H1 (cell line): Measurements from ENCODE around the gene TROAP. TPM values are rescaled to one million over a fixed set of nuclear protein-coding genes. Genes with fewer than 3 reads are reported as not detected.
"Not testable (repeated sequence)": the region's sequence is repeated elsewhere in the genome, so short reads cannot be mapped to it uniquely, and the experiment has no call there.

Experiments used
- CTCF ChIA-PET: fragments of 300-600 bp; sonication (Branson Sonifier 250); formaldehyde crosslinking; loops from one replicate; lab custom pipeline; 2021; ENCODE audit not compliant: partially characterized antibody; lab: Charles Lee
- POLR2A ChIA-PET: fragments of 300-600 bp; sonication (Branson Sonifier 250); formaldehyde crosslinking; loops from one replicate; lab custom pipeline; 2021; ENCODE audit warnings: inconsistent platforms; ENCODE audit not compliant: partially characterized antibody; lab: Charles Lee
- DNase-seq, 2 experiments: peaks; one replicate each; pipeline versions ENCODE4 v3.0.0 to v3.0.0-alpha.2; 2010 to 2022; ENCODE audit warnings: low spot score in 2 of 2, low read depth in 1 of 2, mixed read lengths in 1 of 2
- FAIRE-seq: peaks from 2 replicates; lab custom pipeline; 2011; peaks lifted over from hg19 to GRCh38; lab: Jason Lieb, UNC
- H2AFZ ChIP-seq: 2 replicates; pipeline ENCODE4 v1.8.1; 2012; ENCODE audit warnings: low read length, inconsistent platforms
- H2AK5ac ChIP-seq: 2 replicates; pipeline ENCODE4 v1.6.1; 2013; ENCODE audit warnings: low read depth, low read length
- H2BK120ac ChIP-seq: replicated peaks from 2 replicates; pipeline ENCODE3; 2013; ENCODE audit warnings: low read depth, low read length, inconsistent platforms
- H2BK12ac ChIP-seq: 2 replicates; pipeline ENCODE4 v1.6.1; 2013; ENCODE audit warnings: low read depth, low read length
- H2BK15ac ChIP-seq: 2 replicates; pipeline ENCODE4 v1.6.1; 2013; ENCODE audit warnings: low read length
- H2BK20ac ChIP-seq: 2 replicates; pipeline ENCODE4 v1.6.1; 2013; ENCODE audit warnings: low read length
- H2BK5ac ChIP-seq: 2 replicates; pipeline ENCODE4 v1.6.1; 2013; ENCODE audit warnings: low read depth, low read length
- H3K14ac ChIP-seq: 2 replicates; pipeline ENCODE4 v1.6.1; 2013; ENCODE audit warnings: inconsistent platforms; ENCODE audit not compliant: insufficient read length
- H3K18ac ChIP-seq: 2 replicates; pipeline ENCODE4 v1.6.1; 2013; ENCODE audit warnings: low read length; ENCODE audit errors: extremely low read depth
- H3K23ac ChIP-seq: 2 replicates; pipeline ENCODE4 v1.6.1; 2013; ENCODE audit warnings: inconsistent platforms; ENCODE audit not compliant: insufficient read length
- H3K23me2 ChIP-seq: 2 replicates; pipeline ENCODE4 v1.6.1; 2013; ENCODE audit warnings: low read depth, low read length
- H3K27ac ChIP-seq: 2 replicates; pipeline ENCODE4 v1.6.1; 2011; ENCODE audit warnings: low read depth, low read length, inconsistent platforms
- H3K27me3 ChIP-seq, 4 experiments: replicated peaks in 1 of 4; 1 replicate in 1 of 4; 2 replicates in 3 of 4; pipeline versions ENCODE4 v1.6.1 to v1.8.1; 2011 to 2013; ENCODE audit warnings: low read length in 3 of 4, mild to moderate bottlenecking in 3 of 4, inconsistent platforms in 2 of 4, mixed read lengths in 2 of 4, moderate library complexity in 1 of 4; ENCODE audit not compliant: control insufficient read depth in 3 of 4, insufficient read depth in 3 of 4; ENCODE audit errors: extremely low read depth in 1 of 4
- H3K36me3 ChIP-seq, 4 experiments: 2 replicates each; pipeline versions ENCODE4 v1.6.1 to v1.8.1; 2011 to 2013; ENCODE audit warnings: mild to moderate bottlenecking in 4 of 4, low read length in 3 of 4, moderate library complexity in 2 of 4, control low read depth in 1 of 4, inconsistent platforms in 1 of 4; ENCODE audit not compliant: insufficient read depth in 4 of 4, control insufficient read depth in 2 of 4
- H3K4ac ChIP-seq: replicated peaks from 2 replicates; pipeline ENCODE3; 2013; ENCODE audit warnings: low read length, low read depth, mixed read lengths, inconsistent platforms; ENCODE audit not compliant: insufficient read length
- H3K4me1 ChIP-seq, 4 experiments: replicated peaks in 1 of 4; 1 replicate in 1 of 4; 2 replicates in 3 of 4; pipeline versions ENCODE4 v1.6.1 to v1.8.1; 2011 to 2013; ENCODE audit warnings: low read length in 3 of 4, inconsistent platforms in 2 of 4, mixed read lengths in 1 of 4; ENCODE audit not compliant: insufficient read depth in 4 of 4, control insufficient read depth in 3 of 4
- H3K4me2 ChIP-seq, 2 experiments: 2 replicates each; pipeline versions ENCODE4 v1.6.1 to v1.8.1; 2011 to 2013; ENCODE audit warnings: low read depth in 2 of 2, low read length in 2 of 2, control low read depth in 1 of 2, inconsistent platforms in 1 of 2, mild to moderate bottlenecking in 1 of 2; ENCODE audit not compliant: insufficient read depth in 1 of 2
- H3K4me3 ChIP-seq, 4 experiments: fragments of 200-600, 300-600 bp in 1 of 4; sonication (generic), shearing (Covaris generic), sonication (Bioruptor Twin) in 1 of 4; 2 replicates each; pipeline versions ENCODE4 v1.5.1 to v1.8.1; 2011 to 2016; ENCODE audit warnings: low read length in 4 of 4, low read depth in 3 of 4, control low read depth in 2 of 4, inconsistent platforms in 2 of 4, mild to moderate bottlenecking in 2 of 4, mixed read lengths in 1 of 4, moderate library complexity in 1 of 4; ENCODE audit not compliant: insufficient read depth in 2 of 4; ENCODE audit errors: extremely low read depth in 1 of 4
- H3K56ac ChIP-seq: replicated peaks from 2 replicates; pipeline ENCODE3; 2013; ENCODE audit warnings: low read depth, mild to moderate bottlenecking, mixed read lengths, low read length, inconsistent platforms; ENCODE audit not compliant: insufficient read length
- H3K79me1 ChIP-seq: 2 replicates; pipeline ENCODE4 v1.6.1; 2013; ENCODE audit warnings: low read depth, low read length, control low read depth
- H3K79me2 ChIP-seq, 2 experiments: 2 replicates each; pipeline versions ENCODE4 v1.6.1 to v1.8.1; 2012 to 2013; ENCODE audit warnings: low read length in 2 of 2, mild to moderate bottlenecking in 2 of 2, inconsistent platforms in 1 of 2; ENCODE audit not compliant: insufficient read depth in 2 of 2, control insufficient read depth in 1 of 2
- H3K9ac ChIP-seq, 4 experiments: replicated peaks in 1 of 4; 1 replicate in 1 of 4; 2 replicates in 3 of 4; pipeline versions ENCODE4 v1.6.1 to v1.8.1; 2011 to 2013; ENCODE audit warnings: low read depth in 3 of 4, low read length in 3 of 4, control low read depth in 2 of 4, mild to moderate bottlenecking in 2 of 4, moderate library complexity in 2 of 4, inconsistent platforms in 1 of 4; ENCODE audit errors: extremely low read depth in 1 of 4
- H3K9me3 ChIP-seq, 2 experiments: 2 replicates each; pipeline versions ENCODE4 v1.6.1 to v1.8.1; 2012 to 2013; ENCODE audit warnings: mild to moderate bottlenecking in 2 of 2, moderate library complexity in 2 of 2, control low read depth in 1 of 2, inconsistent platforms in 1 of 2, low read depth in 1 of 2, low read length in 1 of 2, mixed read lengths in 1 of 2; ENCODE audit not compliant: insufficient read depth in 2 of 2
- H4K20me1 ChIP-seq, 2 experiments: replicated peaks in 1 of 2; 2 replicates each; pipeline versions ENCODE3 to v1.8.1; 2011 to 2013; ENCODE audit warnings: inconsistent platforms in 2 of 2, low read length in 2 of 2, mild to moderate bottlenecking in 1 of 2; ENCODE audit not compliant: insufficient read depth in 2 of 2, control insufficient read depth in 1 of 2
- H4K5ac ChIP-seq: 2 replicates; pipeline ENCODE4 v1.6.1; 2013; ENCODE audit warnings: low read length, low read depth, mixed read lengths, inconsistent platforms; ENCODE audit not compliant: insufficient read length
- H4K8ac ChIP-seq: 2 replicates; pipeline ENCODE4 v1.8.0; 2013; ENCODE audit warnings: mild to moderate bottlenecking, moderate library complexity, low read length, inconsistent platforms; ENCODE audit not compliant: insufficient read depth; ENCODE audit errors: extremely low read depth
- H4K91ac ChIP-seq: replicated peaks from 2 replicates; pipeline ENCODE3; 2013; ENCODE audit warnings: low read length, mixed read lengths, inconsistent platforms; ENCODE audit not compliant: insufficient read length
- WGBS, 2 experiments: shearing (Covaris generic) in 1 of 2; methylation state at CpG; one replicate each; pipeline versions ENCODE4 v1.1.6 to v1.1.7; 2013 to 2015; ENCODE audit warnings: low lambda C conversion rate in 2 of 2, mixed read lengths in 2 of 2, inconsistent platforms in 1 of 2, low coverage in 1 of 2, missing lambda C conversion rate in 1 of 2; ENCODE audit not compliant: insufficient replicate concordance in 2 of 2, insufficient coverage in 1 of 2, insufficient read length in 1 of 2; ENCODE audit errors: extremely low coverage in 1 of 2, missing lambda C conversion rate in 1 of 2; 5-methylcytosine and 5-hydroxymethylcytosine counted together
- polyA plus RNA-seq, 7 experiments: library from polyadenylated mRNA; depleted of rRNA in 3 of 7; stranded (reverse) in 5 of 7; unstranded in 2 of 7; fragments of >200 nt in 5 of 7; fragments of 200-250 nt in 2 of 7; gene quantifications; 1 replicate in 5 of 7; 2 replicates in 1 of 7; 4 replicates in 1 of 7; pipeline versions ENCODE4 v1.2.1 to v1.2.3, GENCODE V29; 2011 to 2013; ENCODE audit warnings: missing spikeins in 2 of 7, mixed read lengths in 2 of 7
- total RNA-seq: library from RNA; stranded (reverse); fragmentation: NEBNext Ultra II Directional; extraction: Animal tissue kit (Norgen Biotek cat#: 25700); gene quantifications from 2 replicates; pipeline ENCODE4 v1.2.1, GENCODE V29; 2021

TROAP gene
- total and polyA plus RNA-seq, 2 of the 8 experiments (the other 6 are each of a cell fraction or from before 2014, with no cell fraction given), result 36.7 to 52.0 TPM

DNA sequence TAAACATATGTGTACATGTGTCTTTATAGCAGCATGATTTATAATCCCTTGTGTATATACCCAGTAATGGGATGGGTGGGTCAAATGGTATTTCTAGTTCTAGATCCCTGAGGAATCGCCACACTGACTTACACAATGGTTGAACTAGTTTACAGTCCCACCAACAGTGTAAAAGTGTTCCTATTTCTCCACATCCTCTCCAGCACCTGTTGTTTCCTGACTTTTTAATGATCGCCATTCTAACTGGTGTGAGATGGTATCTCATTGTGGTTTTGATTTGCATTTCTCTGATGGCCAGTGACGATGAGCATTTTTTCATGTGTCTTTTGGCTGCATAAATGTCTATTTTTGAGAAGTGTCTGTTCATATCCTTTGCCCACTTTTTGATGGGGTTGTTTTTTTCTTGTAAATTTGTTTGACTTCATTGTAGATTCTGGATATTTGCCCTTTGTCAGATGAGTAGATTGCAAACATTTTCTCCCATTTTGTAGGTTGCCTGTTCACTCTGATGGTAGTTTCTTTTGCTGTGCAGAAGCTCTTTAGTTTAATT is 12.5 kb upstream of the TROAP start:
- H2BK120ac ChIP-seq, H4K91ac ChIP-seq, H3K27ac ChIP-seq, H3K79me1 ChIP-seq, H2BK15ac ChIP-seq, POLR2A ChIA-PET, H3K9ac ChIP-seq, H3K27me3 ChIP-seq, H4K20me1 ChIP-seq, H3K36me3 ChIP-seq, H4K5ac ChIP-seq, H3K23me2 ChIP-seq, H3K9me3 ChIP-seq, H4K8ac ChIP-seq, DNase-seq, H3K4me1 ChIP-seq, H2BK20ac ChIP-seq, CTCF ChIA-PET, H2AK5ac ChIP-seq, H3K56ac ChIP-seq, H3K4ac ChIP-seq, H3K14ac ChIP-seq, H2BK12ac ChIP-seq, H3K79me2 ChIP-seq, H2AFZ ChIP-seq, H3K23ac ChIP-seq, H2BK5ac ChIP-seq, H3K4me2 ChIP-seq, H3K18ac ChIP-seq, FAIRE-seq, H3K4me3 ChIP-seq: not testable (repeated sequence)
- 78% methylated on average over 2 of the region's 3 CpGs; no CpG with 5 or more reads in 1 of the 2 experiments for WGBS, 2 experiments
